HUDEP-2 (cell line): ENCODE results near the gene IDE.

Experiments used
- DNase-seq, 76 experiments: peaks; one replicate each; lab custom pipeline; 2025; ENCODE audit not compliant: unreplicated experiment in 76 of 76; lab: John Stamatoyannopoulos, UW

The IDE gene

GRCh38 chr10:92569071-92569470, 4.8 kb downstream of the IDE start:
- no peak for DNase-seq

- peak in 1 of 76 experiments; percentile 11 for DNase-seq
These were observed 5.8 kb downstream of the IDE start for GRCh38 chr10:92567952-92568600.

- no peak for DNase-seq
These were observed 11.5 kb downstream of the IDE start for GRCh38 chr10:92562424-92562823.

- DNase-seq: no peak
These were observed 14.8 kb downstream of the IDE start for GRCh38 chr10:92559046-92559445.

GRCh38 chr10:92553959-92554358, 19.9 kb downstream of the IDE start:
- no peak for DNase-seq

GRCh38 chr10:92552310-92552709, 21.6 kb downstream of the IDE start:
- DNase-seq: no peak

- DNase-seq: no peak
These were observed 23.0 kb downstream of the IDE start for GRCh38 chr10:92550924-92551323.

GRCh38 chr10:92547676-92548075, 26.2 kb downstream of the IDE start:
- no peak for DNase-seq

GRCh38 chr10:92545556-92545955, 28.3 kb downstream of the IDE start:
- DNase-seq: no peak

GRCh38 chr10:92544296-92544695, 29.6 kb downstream of the IDE start:
- peak in 19 of 76 experiments; percentile 2 to 52 (median 21) for DNase-seq

GRCh38 chr10:92542458-92542857, 31.4 kb downstream of the IDE start:
- DNase-seq: no peak

- DNase-seq: no peak
These were observed 32.3 kb downstream of the IDE start for GRCh38 chr10:92541583-92541982.

- DNase-seq: no peak
These were observed 35.5 kb downstream of the IDE start for GRCh38 chr10:92538231-92538958.

GRCh38 chr10:92530891-92531535, 42.9 kb downstream of the IDE start:
- DNase-seq: peak in 19 of 76 experiments; percentile 2 to 50 (median 13)

GRCh38 chr10:92530421-92530820, 43.5 kb downstream of the IDE start:
- no peak for DNase-seq

GRCh38 chr10:92527716-92528115, 46.2 kb downstream of the IDE start:
- DNase-seq: no peak

GRCh38 chr10:92523639-92524038, 50.3 kb downstream of the IDE start:
- DNase-seq: no peak

- peak in 60 of 76 experiments; percentile 2 to 77 (median 42) for DNase-seq
These were observed 56.7 kb downstream of the IDE start for GRCh38 chr10:92517034-92517655.

GRCh38 chr10:92508866-92509265, 65.0 kb downstream of the IDE start:
- DNase-seq: no peak

- DNase-seq: no peak
These were observed 67.6 kb downstream of the IDE start for GRCh38 chr10:92506336-92506735.

- DNase-seq: no peak
These were observed 68.8 kb downstream of the IDE start for GRCh38 chr10:92505044-92505443.
